Endothelial cell (in vitro differentiated cells): ENCODE results near the gene INO80C. TPM values are rescaled to one million over a fixed set of nuclear protein-coding genes. Genes with fewer than 3 reads are reported as not detected.
A peak's percentile ranks its signal among the peaks of the same experiment; 100 is the strongest.

Experiments used
- DNase-seq: peaks from one replicate; pipeline ENCODE4 v3.0.0; 2021; ENCODE audit warnings: low spot score
- H3K27ac Mint-ChIP-seq: one replicate; pipeline ENCODE4 v1.8.0; 2021; ENCODE audit warnings: mixed read lengths, inconsistent platforms; ENCODE audit not compliant: unreplicated experiment
- H3K27me3 Mint-ChIP-seq: one replicate; pipeline ENCODE4 v1.8.0; 2021; ENCODE audit warnings: mild to moderate bottlenecking, moderate library complexity, mixed read lengths, inconsistent platforms; ENCODE audit not compliant: unreplicated experiment
- H3K36me3 Mint-ChIP-seq: one replicate; pipeline ENCODE4 v1.8.0; 2021; ENCODE audit warnings: mild to moderate bottlenecking, low read depth, mixed read lengths, inconsistent platforms; ENCODE audit not compliant: unreplicated experiment
- H3K4me1 Mint-ChIP-seq: one replicate; pipeline ENCODE4 v1.8.0; 2021; ENCODE audit warnings: mild to moderate bottlenecking, mixed read lengths, inconsistent platforms; ENCODE audit not compliant: unreplicated experiment
- H3K4me3 Mint-ChIP-seq: one replicate; pipeline ENCODE4 v1.8.0; 2021; ENCODE audit warnings: mild to moderate bottlenecking, mixed read lengths, inconsistent platforms; ENCODE audit not compliant: unreplicated experiment
- H3K9me3 Mint-ChIP-seq: one replicate; pipeline ENCODE4 v1.8.0; 2021; ENCODE audit warnings: mixed read lengths, inconsistent platforms; ENCODE audit not compliant: unreplicated experiment
- total RNA-seq: library from RNA; stranded (reverse); fragmentation: NEBNext Ultra II Directional; extraction: Animal tissue kit (Norgen Biotek cat#: 25700); gene quantifications from one replicate; pipeline ENCODE4 v1.2.1, GENCODE V29; 2021; ENCODE audit not compliant: unreplicated experiment
- TF ChIP-seq, protein P1 (sequence below): fragments of 200-600 bp; sonication (generic); IDR thresholded peaks from one replicate; pipeline ENCODE4 v1.5.0; 2021; ENCODE audit warnings: antibody characterized with exemption; ENCODE audit not compliant: unreplicated experiment

The INO80C gene
- total RNA-seq, 1 donor from 2014 or later = 29.7 TPM

DNA sequence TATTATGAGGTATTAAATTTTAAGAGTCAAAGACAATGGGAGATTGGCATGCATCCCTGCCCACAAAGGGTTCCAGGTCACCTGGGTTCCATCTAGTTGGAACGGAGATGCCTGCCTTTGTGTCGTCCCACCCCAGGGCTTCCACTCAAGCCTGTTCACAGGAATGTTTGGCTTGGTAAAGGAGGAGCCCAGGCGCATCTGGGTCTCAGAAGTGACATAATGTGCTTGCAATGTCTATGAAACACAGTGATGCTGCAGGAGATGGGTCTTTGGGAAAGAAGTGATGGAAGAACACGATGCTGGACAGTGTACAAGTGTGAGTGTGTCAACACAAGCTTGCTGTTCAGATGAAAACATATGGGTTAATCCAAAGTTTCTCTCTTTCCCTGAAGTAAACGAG, 71.0 kb downstream of the INO80C start:
- peaks cover 27% of the 10 kb centered on the region for H3K4me1 Mint-ChIP-seq
- DNase-seq = no peak
- H3K4me3 Mint-ChIP-seq = no peak overlapping the region
- TF ChIP-seq, protein P1, sequence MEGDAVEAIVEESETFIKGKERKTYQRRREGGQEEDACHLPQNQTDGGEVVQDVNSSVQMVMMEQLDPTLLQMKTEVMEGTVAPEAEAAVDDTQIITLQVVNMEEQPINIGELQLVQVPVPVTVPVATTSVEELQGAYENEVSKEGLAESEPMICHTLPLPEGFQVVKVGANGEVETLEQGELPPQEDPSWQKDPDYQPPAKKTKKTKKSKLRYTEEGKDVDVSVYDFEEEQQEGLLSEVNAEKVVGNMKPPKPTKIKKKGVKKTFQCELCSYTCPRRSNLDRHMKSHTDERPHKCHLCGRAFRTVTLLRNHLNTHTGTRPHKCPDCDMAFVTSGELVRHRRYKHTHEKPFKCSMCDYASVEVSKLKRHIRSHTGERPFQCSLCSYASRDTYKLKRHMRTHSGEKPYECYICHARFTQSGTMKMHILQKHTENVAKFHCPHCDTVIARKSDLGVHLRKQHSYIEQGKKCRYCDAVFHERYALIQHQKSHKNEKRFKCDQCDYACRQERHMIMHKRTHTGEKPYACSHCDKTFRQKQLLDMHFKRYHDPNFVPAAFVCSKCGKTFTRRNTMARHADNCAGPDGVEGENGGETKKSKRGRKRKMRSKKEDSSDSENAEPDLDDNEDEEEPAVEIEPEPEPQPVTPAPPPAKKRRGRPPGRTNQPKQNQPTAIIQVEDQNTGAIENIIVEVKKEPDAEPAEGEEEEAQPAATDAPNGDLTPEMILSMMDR = no peak
- H3K9me3 Mint-ChIP-seq = no peaks in the 10 kb centered on the region
- peaks cover 2% of the 10 kb centered on the region for H3K27me3 Mint-ChIP-seq
- H3K36me3 Mint-ChIP-seq = no peaks in the 10 kb centered on the region
- H3K27ac Mint-ChIP-seq = no peak overlapping the region

DNA sequence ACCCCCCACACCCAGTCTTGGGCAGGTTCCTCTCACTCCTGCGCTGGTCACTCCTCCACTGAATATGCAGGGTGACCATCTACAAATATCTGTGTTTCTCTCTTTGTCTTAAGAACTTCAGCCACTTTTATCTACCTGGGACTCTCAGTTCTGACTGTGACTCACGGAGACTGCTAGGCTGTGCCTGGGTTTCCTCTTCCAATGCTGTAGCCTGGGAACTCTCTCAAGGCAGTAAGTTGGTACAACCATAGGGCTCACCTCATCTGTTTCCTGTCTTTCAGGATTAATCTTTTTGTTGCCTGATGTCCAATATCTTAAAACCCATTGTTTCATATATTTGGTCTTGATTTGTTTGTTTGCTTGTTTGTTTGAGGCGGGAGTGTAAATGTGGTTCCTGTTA, 73.4 kb downstream of the INO80C start:
- peaks cover 2% of the 10 kb centered on the region for H3K27me3 Mint-ChIP-seq

DNA sequence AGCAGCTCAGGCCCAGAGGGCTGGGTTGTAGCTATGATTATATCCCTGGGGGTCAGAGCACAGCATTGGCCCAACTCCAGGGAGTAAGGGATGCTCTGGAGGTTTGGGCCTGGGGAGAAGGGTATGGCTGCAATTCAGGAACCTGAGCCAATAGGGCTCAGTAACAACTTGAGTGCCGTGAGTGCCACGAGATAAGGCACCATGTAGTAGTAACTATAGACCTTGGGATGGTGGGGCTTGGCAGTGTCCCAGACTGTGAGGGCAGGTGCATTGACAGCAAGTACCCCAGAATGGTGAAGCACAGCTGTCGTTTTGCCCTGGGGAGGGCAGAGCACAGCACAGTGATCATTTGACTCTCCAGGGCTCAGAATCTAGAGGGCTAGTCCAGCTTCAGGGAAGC, 75.5 kb downstream of the INO80C start:
- H3K4me3 Mint-ChIP-seq = no peak overlapping the region
- H3K27ac Mint-ChIP-seq = no peak overlapping the region
- peaks cover 1% of the 10 kb centered on the region for H3K27me3 Mint-ChIP-seq
- TF ChIP-seq, protein P1 = no peak
- peaks cover 3% of the 10 kb centered on the region for H3K36me3 Mint-ChIP-seq
- DNase-seq = no peak
- no peaks in the 10 kb centered on the region for H3K9me3 Mint-ChIP-seq
- H3K4me1 Mint-ChIP-seq = peaks cover 15% of the 10 kb centered on the region

More for the DNA sequence above, 73.4 kb downstream of the INO80C start:
- TF ChIP-seq, protein P1 = no peak
- Mint-ChIP-seq H3K4me3 (no peak overlapping the region), H3K9me3 (no peaks in the 10 kb centered on the region), H3K4me1 (peaks cover 17% of the 10 kb centered on the region), H3K36me3 (no peaks in the 10 kb centered on the region), H3K27ac (peak overlapping the region; percentile 51)
- DNase-seq = no peak

DNA sequence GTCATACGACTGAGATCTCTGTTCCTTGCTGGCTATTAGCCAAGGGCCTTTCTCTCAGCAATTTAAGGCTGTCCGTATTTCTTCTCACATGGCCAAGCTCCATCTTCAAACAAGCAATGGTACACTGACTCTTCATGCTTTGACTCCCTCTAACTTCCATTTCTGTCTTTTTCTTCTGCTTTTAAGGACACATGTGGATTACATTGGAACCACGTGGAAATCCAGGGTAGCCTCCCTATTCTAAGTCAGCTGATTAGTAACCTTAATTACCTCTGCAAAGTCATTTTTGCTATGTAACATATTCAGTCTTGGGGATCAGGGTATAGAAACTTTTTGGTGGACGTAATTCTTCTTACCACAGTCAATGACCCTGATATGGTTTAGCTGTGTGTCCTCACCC, 79.2 kb downstream of the INO80C start:
- H3K36me3 Mint-ChIP-seq = peaks cover 5% of the 10 kb centered on the region
- H3K4me3 Mint-ChIP-seq = no peak overlapping the region
- peaks cover 2% of the 10 kb centered on the region for H3K27me3 Mint-ChIP-seq
- no peak for DNase-seq
- no peak overlapping the region for H3K27ac Mint-ChIP-seq
- peaks cover 5% of the 10 kb centered on the region for H3K4me1 Mint-ChIP-seq
- no peaks in the 10 kb centered on the region for H3K9me3 Mint-ChIP-seq
- TF ChIP-seq, protein P1 = no peak

Other genes starting within 250 kb of the INO80C start
- gene ZSCAN30, start 207.7 kb downstream of the INO80C start, total RNA-seq = 30.0 TPM
- 50.1 TPM for gene ZNF24, start 153.5 kb downstream of the INO80C start, total RNA-seq
- 0.92 TPM for gene ZNF396, start 120.6 kb downstream of the INO80C start, total RNA-seq
- 174 TPM for gene GALNT1, start 83.8 kb upstream of the INO80C start, total RNA-seq